Inflammatory macrophage (primary cell): ENCODE results near the gene CDH22.
A peak's percentile ranks its signal among the peaks of the same experiment; 100 is the strongest.

Experiments
- DNase-seq, 2 donors: peaks; one replicate each; pipeline ENCODE4 v3.0.0-alpha.2; 2020 to 2022

CDH22 gene

GRCh38 chr20:46212252-46212651 is 96.0 kb downstream of the CDH22 start:
- DNase-seq: no peak

- DNase-seq: no peak
Observed at GRCh38 chr20:46211331-46211722, 97.0 kb downstream of the CDH22 start.

GRCh38 chr20:46210672-46211330 is 97.5 kb downstream of the CDH22 start:
- no peak for DNase-seq

- DNase-seq: no peak
Observed at GRCh38 chr20:46209930-46210671, 98.2 kb downstream of the CDH22 start.

- DNase-seq: peak; percentile 22 to 32
Observed at GRCh38 chr20:46207793-46208192, 100.5 kb downstream of the CDH22 start.

DNA sequence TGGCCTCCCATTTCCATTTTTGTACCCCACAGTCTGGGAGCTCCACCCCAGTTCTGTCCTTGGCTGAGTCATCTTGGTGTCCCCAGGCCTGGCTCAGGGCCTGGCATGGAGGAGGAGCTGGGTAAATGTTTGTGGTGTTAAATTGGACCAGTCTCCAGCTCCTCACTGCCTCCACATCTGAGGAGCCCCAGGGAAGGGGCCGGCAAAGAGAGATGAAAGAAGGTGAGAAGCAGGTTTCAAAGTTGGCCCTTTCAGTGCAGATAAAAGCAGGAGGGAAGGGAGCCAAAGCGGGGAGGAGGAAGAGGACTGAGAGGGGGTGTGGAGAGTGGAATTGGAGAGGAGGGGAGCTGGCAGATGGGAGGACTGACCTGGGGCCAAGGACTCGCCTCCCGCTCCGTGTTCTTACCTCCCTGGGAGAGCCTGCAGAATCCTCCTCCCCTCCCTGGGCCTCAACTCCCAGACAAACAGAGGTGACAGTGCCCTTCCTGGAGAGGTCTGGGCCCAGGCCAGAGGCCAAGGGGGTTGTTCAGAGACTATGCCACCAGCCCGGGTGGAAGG is 101.2 kb downstream of the CDH22 start:
- DNase-seq: peak in 1 of 2 donors; percentile 13

DNA sequence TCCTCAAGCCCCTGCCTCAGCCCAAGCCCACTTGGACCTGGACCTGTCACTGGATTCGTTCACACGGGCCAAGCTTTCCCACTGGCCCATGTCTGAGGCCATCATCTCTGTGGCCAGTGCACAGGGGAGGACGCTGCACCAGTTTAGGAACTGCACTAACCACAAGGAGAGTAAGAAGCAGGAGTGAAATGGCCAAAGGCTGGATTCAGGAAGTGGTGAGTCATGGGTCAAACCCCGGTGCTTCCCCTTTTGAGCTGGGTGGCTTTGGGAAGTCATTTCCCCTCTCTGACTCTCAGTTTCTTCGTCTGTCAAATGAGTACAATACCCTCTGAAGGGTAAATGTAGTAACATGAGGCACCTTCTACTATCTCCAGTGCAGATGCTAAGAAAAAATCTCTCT is 102.3 kb downstream of the CDH22 start:
- peak; percentile 95 for DNase-seq

GRCh38 chr20:46205349-46205748 is 102.9 kb downstream of the CDH22 start:
- peak in 1 of 2 donors; percentile 14 for DNase-seq

GRCh38 chr20:46204594-46205186 is 103.6 kb downstream of the CDH22 start:
- peak in 1 of 2 donors; percentile 43 for DNase-seq

- DNase-seq: no peak
Observed at GRCh38 chr20:46203510-46203837, 104.8 kb downstream of the CDH22 start.

- no peak for DNase-seq
Observed at GRCh38 chr20:46202766-46203509, 105.4 kb downstream of the CDH22 start.

- DNase-seq: peak in 1 of 2 donors; percentile 37
Observed at GRCh38 chr20:46200582-46201570, 107.4 kb downstream of the CDH22 start.

DNA sequence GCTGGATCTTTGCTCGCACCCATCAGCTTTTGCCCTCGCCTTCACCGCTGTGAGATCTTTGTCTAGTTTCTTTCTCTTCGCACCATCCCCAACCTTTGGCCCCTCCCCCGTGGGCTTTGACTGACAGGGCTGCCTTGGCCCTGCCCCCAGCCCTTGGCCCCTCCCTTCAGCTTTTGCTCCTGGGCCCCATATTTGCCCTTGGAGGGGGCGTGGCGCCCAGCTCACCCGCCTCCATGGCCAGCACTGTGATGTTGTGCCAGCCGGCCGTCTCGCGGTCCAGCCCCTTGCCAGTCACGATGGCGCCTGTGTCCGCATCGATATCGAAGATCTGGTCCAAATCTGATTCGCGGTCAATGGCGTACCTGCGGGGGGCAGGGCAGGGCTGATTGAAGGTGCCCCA is 109.1 kb downstream of the CDH22 start:
- DNase-seq: peak; percentile 18 to 35

- no peak for DNase-seq
Observed at GRCh38 chr20:46196990-46197389, 111.3 kb downstream of the CDH22 start.

DNA sequence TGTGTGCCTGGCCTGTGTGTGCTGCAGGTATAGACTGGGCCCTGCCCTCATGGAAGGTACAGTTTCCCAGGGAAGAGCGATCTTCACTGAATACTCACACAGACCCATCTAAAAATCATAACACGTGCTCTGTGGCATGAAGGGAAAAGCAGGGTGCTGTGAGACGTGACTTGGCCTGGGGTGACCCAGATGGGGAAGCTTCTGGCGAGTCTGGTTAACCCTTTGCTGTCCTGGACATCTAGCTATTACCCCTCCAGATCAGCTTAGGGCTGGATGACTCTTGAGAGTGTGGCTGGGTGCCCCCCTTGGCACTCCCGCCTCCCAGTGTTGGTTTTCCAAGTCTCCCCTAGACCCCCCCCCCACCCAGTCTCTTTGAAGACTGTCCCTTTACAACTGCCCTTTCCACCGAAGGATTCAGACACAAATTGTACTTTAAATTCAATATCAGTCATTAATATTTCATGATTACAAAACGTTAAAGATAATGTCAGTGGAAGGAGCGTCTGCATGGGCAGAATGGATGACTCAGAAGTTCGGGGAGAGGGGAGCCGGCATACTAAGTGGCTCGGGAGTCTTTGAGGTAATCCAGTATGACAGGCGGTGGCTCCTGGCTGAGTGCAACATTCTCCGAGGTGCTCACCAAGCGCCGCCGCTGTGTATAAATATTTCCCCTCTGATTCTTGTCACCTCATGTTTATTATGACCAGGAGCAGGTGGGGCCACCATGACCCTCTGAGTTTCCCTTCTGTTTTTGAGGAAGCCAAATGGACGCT is 112.8 kb downstream of the CDH22 start:
- no peak for DNase-seq

- no peak for DNase-seq
Observed at GRCh38 chr20:46194409-46194808, 113.9 kb downstream of the CDH22 start.

GRCh38 chr20:46192376-46192944 is 115.8 kb downstream of the CDH22 start:
- DNase-seq: no peak

GRCh38 chr20:46191611-46192010 is 116.7 kb downstream of the CDH22 start:
- no peak for DNase-seq

- DNase-seq: no peak
Observed at GRCh38 chr20:46191168-46191540, 117.1 kb downstream of the CDH22 start.

DNA sequence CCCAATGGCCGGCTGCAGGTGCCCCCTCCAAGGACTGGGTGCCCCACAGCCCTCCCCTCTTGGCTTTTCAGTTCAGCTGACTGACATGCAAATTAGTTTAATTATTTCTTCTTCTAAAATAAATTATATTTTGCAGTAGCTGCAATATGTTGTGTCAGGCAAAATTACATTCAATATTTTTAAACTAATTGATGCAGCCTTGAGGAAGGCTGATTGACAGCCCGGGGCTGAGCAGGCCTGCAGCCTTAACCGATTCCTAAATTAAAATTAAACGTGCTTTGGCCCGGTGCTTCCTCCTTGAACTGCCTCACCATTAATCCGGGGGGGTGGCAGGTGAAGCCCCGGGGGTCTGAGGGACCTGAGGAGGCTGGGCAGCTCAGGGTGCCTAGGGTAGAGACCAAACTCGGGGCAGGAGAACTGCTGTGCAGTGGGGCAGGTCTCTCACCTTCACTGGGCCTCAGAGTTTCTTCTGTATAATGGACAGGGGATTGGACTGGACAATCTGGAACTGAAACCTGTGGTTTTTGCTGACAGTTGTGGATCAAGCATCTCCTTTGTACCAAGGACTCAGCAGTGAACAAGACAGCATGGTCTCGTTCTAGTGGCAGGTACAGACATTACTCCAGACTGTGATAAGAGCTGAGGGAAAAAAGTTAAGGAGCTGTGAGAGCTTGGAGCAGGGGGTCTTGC is 117.7 kb downstream of the CDH22 start:
- no peak for DNase-seq
